Glomerular visceral epithelial cell (primary cell): Measurements from ENCODE around the gene PTBP3.
A peak's percentile ranks its signal among the peaks of the same experiment; 100 is the strongest.

Experiments
- DNase-seq: peaks from one replicate; pipeline ENCODE4 v3.0.0-alpha.2; 2016; ENCODE audit errors: extremely low spot score

PTBP3 gene

GRCh38 chr9:112360047-112360804 lies 26.8 kb upstream of the PTBP3 start:
- DNase-seq: peak; percentile 65

DNA sequence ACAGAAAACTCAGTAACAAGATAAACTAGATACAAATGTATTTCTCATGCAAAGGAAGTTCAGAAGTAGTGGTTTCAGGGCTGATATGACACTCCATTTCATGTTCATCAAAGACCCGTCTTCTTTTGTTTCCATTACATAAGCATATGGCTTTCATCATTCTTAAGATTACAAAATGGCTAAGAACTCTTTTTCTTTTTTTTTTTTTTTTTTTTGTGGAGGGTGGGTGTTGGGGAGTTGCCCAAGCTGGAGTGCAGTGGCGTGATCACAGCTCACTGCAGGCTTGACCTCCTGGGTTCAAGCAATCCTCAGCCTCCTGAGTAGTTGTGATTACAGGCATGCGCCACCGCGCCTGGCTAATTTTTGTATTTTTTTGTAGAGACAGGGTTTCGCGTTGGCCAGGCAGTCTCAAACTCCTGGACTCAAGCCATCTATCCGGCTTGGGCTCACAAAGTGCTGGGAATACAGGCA lies 22.0 kb upstream of the PTBP3 start:
- no peak for DNase-seq

- DNase-seq: no peak
These were observed 20.8 kb upstream of the PTBP3 start for GRCh38 chr9:112354081-112354743.

DNA sequence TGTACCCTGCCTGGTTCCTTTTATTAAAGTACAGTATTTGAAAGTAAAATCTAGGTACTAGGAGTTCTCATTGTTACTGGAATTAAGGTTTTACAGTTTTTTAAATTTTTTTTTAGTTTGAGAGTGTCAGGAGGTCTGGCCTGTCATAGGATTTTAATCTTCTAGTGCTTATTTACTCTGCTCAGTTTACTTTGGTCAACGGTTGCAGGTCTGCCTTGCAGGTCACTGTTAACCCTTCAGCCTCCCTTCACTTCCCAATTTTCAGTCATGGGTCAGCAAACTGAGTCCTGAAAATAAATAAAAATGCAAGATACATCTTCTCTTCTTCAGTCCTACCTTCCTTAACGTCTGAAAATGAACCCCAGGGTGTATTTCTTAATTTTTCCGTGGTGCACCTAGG lies 18.8 kb upstream of the PTBP3 start:
- no peak for DNase-seq

- DNase-seq: no peak
These were observed 17.8 kb upstream of the PTBP3 start for GRCh38 chr9:112351184-112351583.

- no peak for DNase-seq
These were observed 15.6 kb upstream of the PTBP3 start for GRCh38 chr9:112349008-112349333.

DNA sequence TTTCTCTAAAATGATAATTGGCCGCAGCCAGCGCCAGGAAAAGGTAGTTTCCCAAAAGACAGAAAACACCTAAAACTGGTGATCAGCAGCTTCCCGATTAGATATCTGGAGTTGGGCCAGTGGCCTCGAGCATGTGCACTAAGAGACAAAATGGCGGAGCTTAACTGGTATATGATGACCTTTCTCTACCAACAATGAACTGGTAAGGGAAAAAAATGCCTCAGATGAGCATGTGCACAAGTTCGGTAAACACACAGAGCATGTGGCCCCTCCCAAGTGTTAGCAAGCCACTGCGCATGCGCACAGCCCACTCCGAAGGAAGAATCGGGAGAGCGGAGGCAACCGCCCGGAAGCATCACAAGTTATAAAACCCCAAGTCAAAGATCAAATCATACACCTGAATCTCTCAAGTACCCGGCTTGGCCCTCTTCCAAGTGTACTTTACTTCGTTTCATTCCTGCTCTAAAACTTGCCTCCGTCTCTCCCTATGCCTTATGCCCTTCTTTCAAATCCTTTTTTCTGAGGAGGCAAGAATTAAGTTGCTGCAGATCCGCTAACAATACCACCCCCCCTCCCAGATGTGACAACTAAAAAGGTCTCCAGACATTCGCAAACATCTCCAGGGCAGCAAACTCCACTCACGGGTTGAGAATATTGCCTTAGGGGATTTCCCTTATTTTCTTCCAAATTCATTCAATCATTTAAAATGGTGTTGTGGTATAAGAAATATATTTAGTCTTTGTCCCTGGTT lies 15.0 kb upstream of the PTBP3 start:
- DNase-seq: no peak

- peak; percentile 79 for DNase-seq
These were observed 8.3 kb upstream of the PTBP3 start for GRCh38 chr9:112341730-112342129.

DNA sequence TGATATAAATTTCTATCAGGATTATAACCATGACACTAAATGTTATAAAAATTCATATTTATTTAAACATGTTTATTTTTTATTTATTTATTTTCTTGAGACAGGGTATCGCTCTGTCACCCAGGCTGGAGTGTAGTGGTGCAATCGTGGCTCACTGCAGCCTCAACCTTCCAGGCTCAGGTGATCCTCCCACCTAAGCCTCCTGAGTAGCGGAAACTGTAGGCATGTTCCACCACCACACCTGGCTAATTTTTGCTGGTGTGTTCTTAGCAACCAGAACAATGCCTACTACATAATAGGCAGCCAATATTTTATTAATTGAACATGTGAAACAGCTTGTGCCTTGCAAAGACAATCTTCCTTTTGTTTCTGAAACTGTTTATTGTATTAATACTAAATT lies 6.5 kb upstream of the PTBP3 start:
- no peak for DNase-seq

DNA sequence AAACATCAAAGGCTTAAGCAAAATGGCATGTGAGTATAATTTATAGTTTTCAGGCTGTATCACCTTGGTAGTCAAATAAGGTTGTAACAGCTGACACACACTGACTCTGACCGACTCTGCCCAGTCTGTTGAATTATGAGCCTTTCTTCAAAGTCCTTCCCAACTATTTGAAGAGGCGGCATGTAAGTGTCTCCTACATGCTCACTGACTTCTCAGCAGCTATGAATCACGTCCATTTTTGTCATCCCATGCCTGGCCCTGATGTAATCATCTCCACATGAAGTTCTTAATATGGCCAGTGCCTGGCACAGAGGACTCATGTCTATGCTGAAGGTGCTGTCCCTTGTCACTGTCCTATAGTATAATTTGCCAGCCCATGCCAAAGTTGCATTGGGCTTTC lies 5.1 kb upstream of the PTBP3 start:
- DNase-seq: peak; percentile 73

DNA sequence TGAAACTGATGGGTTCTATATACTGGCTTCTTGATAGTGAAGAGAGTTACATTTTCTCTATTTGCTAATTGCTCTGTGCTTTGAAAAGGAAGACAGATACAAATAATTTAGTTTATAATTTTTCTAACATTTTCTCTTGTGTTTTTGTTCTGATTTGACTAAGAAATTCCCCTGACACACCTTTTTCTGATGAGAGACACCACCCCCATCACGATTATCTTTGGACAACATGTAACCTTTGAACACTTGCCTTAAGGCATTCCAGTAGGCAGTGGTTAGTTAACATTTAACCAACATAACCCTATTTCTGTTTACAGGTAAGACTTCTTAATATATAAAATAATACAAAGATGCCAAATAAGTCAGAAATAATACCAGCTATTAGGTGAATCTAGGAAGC lies 4.1 kb upstream of the PTBP3 start:
- DNase-seq: no peak

DNA sequence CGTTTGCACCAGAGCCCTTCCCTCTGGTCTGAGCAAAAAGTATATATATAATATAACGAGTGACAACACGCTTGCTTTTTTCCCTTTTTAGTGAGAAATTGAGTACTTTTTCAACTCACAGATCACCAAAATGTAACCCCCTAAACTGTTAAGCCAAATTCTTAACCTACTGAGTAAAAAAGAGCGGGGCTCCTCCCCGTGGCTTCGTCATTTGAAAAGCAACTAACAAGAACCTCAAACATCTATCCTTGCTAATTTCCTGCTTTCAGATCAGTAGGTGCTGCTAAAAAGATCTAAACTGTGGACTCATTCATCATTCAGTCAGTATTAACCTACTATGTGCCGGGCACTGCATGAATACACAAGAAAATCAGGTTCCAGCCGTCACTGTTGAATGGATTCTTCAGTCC lies 1.0 kb upstream of the PTBP3 start:
- peak; percentile 36 for DNase-seq

- peak; percentile 97 for DNase-seq
These were observed 416 bp upstream of the PTBP3 start for GRCh38 chr9:112333639-112334431.

GRCh38 chr9:112332674-112332976 lies 794 bp downstream of the PTBP3 start:
- DNase-seq: no peak

DNA sequence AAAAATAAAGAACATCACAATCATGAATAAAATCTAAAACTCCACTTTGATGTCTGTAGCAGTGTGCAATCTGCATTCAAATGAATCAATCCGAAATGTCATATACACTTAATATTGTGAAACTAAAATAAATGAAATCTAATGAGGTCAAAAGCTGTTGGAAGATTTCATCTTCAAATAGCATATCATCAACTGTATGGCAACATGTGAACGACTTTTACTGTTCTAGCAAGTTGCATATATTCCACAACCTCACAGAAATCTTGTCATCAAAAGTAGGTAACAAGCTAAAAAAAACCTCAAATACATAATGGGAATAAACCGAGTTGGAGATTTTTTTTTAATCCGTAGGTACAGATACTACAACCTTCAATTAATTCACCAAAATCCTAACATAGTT lies 1.2 kb downstream of the PTBP3 start:
- no peak for DNase-seq

- peak; percentile 35 for DNase-seq
These were observed 1.8 kb downstream of the PTBP3 start for GRCh38 chr9:112331674-112331952.

DNA sequence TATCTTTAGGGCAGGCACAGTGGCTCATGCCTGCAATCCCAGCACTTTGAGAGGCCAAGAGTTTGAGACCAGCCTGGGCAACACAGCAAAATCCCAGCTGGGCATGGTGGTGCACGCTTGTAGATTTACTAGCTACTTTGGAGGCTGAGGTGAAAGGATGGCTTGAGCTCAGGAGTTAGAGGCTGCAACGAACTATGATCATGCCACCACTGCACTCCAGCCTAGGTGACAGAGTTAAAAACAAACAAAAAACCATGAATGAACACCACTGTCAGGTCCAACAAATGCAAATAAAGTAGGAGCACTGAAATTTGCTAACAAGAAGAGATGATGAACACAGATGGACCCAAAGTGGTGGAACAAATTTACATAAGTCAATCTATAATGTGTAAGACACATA lies 4.9 kb downstream of the PTBP3 start:
- no peak for DNase-seq

DNA sequence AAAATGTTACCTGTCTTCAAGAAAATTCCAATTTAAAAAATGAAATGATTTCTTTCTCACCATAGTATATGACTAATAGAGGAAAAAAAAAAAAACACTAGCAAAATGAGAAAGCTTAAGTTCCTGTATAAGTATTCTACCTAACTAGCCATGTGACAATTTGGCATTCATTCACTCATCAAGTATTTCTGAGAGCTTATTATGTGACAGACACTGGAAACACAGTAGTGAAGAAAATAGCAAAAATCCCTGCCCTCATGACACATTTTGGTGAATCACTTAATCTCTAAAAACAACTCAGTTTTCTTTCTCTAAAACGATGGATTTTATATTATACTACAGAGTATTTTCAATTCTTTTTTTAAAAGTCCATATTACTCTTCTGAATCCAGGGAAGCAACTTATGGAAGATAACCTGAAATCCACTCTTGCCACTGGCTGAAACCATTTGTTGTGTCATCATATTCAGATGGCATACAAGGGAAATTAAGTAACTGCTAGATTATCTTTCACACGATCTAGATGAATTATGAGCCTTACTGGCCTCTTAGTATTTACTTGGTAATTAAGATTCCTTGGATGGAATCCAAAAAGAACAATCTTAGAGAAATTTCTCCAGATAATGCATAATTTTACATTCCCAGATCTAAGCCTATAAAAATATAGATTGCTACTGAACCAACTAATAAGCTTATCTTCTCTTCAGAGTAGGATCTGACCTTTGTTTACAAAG lies 5.5 kb downstream of the PTBP3 start:
- DNase-seq: no peak

DNA sequence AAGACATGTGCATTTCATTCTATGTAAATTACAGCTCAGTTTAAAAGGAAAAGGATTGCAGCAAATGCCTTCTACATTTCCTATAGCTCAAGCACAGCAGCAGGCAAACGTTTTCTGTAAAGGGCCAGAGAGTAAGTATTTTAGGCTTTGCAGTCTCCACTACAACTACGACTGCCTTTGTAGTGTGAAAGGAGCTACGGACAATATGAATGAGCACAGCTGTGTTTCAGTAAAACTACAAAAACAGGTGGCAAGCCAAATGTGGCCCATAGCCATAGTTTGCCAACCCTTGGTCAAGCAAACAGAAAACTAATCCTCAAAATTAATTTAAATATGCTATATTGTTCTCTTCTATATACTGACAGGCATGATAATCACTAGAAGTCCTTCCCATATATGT lies 7.2 kb downstream of the PTBP3 start:
- DNase-seq: no peak

- DNase-seq: no peak
These were observed 7.8 kb downstream of the PTBP3 start for GRCh38 chr9:112325600-112325999.

GRCh38 chr9:112325127-112325526 lies 8.3 kb downstream of the PTBP3 start:
- DNase-seq: no peak

DNA sequence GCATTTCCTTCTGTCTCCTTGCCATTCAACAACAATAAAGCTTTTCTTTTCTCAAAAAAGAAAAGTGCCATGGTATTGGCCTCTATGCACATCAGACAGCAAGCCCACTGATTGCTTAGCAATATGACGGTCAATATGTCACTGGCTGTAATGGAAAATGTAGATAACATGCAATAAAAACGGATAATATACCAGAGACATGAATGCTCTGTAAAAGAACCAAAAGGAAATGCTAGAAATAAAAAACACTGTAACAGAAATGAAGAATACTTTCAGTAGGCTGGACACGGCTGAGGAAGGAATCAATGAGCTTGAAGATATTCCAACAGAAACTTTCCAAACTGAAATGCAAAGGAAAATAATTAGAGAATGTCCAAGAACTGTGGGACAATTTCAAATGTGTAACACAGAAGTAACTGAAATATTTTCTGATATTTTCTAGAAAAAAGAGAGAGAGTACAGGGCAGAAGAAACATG lies 10.0 kb downstream of the PTBP3 start:
- DNase-seq: no peak
